ENCODE measurements around the gene OR52B6.
A peak's percentile ranks its signal among the peaks of the same experiment; 100 is the strongest.
"Not testable (repeated sequence)": the region's sequence is repeated elsewhere in the genome, so short reads cannot be mapped to it uniquely, and the experiment has no call there.

Gene OR52B6

DNA sequence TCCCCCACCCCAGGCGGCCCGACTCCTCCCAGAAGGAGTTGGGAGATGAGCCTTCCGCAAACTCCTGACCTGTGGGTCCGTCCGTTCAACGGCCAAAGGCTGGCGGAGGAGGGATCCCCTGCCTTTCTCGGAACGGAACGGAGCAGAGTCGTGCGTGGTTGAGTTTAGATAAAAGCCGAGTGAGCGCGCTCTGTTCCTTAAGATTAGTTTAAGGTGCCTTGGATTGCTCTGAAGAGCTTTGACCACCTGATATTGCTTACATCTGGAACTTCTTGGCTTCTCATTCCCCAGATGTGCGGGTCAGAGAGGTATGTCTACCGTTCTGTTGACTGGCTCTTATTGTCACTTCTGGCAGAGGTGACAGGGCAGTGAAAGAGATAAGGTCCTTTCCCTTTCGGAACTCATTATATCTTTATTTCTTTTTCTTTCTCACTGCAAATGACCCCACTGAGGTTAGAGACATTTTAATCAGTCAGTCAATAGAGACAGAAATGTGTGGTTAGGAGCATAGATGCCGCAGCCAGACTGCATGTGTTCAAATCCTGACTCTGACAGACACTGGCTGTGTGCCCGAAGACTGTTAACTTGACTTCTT is 16.0 kb downstream of the OR52B6 start, which contains the start of gene TRIM6:
Gene TRIM6, plus strand, starts transcription at position 31 of the 595 bp plus-strand sequence. Its CDS starts 261 bp downstream, at position 292.
- peak; percentile 63 for DNase-seq

DNA sequence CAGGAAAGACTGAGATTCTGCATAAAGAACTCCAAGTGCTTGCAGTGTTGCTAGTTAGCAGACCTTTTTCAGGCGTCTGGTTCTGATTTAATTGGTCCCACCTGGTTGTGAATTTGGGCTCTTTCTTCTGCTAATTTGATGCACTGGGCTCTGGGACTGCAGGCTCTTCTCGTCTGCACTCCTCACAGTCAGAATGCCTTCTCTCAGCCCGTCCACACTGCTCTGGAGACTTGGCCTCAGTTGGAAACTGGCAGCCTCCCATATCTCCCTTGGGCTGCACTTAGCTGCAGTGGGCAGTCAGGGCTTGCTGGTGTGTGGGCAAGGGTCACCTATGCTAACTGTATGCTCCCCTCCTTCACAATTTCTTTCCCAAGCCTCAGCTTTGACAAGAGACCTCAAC is 17.3 kb downstream of the OR52B6 start:
- DNase-seq = no peak

DNA sequence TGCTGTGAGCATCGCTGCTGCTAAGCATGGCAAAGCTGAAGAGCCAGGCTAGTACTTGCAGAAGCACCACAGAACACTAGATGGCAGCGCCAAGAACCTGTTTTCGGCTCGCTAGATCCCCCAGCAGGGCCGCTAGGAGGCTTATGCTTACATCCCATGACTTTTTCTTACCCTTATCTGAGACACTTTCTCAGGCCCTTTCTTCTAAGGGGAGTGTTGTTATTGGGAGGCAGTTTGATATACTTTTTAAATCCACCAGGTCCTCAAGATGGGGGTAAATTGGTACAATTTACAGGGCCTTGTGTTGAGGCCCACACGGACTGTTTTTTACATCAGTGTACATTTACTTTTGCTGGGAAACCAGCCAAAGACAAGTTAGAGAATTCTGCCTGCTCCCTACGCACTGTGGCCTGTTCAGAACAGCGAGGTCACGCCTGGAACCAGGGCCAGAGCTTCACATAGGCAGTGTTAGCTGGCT is 19.7 kb downstream of the OR52B6 start:
- peak; percentile 79 for DNase-seq

DNA sequence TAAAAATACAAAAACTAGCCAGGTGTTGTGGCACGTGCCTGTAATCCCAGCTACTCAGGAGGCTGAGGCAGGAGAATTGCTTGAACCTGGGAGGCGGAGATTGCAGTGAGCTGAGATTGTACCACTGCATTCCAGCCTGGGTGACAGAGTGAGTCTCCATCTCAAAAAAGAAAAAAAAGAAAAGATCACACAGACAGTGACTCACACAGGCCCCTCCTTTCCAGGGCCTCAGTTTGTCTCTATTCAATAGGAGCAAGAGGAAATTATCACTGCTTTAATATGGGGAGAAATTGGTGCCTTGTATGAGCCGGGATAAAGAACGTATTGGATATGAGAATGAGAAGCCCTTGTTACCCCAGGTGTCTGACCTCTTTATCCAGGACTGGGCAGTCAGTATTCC is 22.1 kb downstream of the OR52B6 start:
- DNase-seq = not testable (repeated sequence)

DNA sequence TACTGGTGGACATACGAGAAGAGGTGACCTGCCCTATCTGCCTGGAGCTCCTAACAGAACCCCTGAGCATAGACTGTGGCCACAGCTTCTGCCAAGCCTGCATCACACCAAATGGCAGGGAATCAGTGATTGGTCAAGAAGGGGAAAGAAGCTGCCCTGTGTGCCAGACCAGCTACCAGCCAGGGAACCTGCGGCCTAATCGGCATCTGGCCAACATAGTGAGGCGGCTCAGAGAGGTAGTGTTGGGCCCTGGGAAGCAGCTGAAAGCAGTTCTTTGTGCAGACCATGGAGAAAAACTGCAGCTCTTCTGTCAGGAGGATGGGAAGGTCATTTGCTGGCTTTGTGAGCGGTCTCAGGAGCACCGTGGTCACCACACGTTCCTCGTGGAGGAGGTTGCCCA is 22.6 kb downstream of the OR52B6 start:
- peak; percentile 33 for DNase-seq

DNA sequence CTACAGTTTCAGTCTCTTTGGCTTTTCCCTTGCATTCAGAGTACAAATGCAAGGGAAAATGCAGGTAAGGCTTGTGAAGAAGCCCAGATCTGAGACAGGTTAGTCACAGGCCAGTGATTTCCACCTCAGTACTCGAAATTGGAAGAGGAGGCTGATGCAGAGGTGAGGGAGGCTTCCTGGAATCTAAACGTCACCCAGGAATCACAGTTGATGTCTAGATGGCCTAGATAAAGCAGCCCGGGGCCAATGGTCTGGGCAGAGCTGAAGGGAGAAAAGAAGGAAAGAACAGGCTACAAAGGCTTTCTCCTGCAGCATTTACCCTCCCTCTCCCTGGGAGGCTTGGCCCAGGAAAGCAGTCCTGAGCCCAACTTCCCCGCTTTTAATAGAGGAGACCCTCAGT is 24.2 kb downstream of the OR52B6 start:
- no peak for DNase-seq

DNA sequence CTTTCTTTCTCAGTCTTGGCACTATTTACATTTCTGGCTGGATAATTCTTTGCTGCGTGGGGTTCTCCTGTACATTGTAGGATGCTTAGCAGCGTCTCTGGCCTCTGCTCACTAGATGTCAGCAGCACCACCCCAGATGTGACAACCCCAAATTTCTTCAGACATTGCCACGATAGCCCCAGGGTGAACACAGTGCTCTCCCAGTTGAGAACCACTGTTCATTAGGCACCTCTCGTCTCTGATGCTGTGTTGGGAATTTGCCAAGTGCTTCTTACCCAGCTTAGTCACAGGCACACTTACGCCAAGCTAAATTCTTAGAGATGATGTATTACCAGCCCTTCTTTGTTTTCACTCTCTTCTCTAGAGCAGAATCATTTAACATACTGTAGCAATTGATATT is 25.2 kb downstream of the OR52B6 start:
- DNase-seq = no peak

DNA sequence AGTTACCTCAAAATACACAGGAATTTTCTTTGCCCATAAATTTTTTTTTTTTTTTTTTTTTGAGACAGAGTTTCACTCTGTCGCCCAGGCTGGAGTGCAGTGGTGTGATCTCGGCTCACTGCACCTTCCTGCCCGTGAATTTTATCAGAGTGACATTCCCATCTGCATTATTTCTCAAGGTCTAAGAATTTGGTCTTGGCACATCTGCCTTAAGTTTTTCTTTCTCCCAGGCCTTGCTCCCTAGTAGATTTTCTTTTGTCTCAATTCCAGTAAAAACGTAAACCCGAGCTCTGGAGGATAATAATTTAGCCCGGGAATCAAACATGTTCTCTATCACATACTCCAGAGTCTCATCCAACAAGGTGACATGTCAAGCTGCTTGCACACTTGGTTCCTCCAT is 28.1 kb downstream of the OR52B6 start:
- DNase-seq = no peak

DNA sequence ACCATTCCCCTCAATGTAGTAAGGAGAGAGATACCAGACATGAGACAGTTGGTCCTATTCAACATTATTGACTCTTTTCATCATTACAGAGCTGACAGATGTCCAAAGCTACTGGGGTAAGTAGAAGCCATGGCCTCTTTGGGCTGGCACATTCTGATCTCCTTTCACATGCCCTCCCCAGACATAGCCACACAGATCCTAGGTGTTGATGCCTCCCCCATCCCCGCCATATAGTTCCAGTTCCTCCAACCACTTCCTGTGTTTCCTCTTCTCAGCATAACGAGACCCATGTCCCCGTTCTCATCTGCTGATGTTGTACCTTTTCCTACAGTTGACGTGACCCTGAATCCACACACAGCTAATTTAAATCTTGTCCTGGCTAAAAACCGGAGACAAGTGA is 29.8 kb downstream of the OR52B6 start:
- DNase-seq = no peak

DNA sequence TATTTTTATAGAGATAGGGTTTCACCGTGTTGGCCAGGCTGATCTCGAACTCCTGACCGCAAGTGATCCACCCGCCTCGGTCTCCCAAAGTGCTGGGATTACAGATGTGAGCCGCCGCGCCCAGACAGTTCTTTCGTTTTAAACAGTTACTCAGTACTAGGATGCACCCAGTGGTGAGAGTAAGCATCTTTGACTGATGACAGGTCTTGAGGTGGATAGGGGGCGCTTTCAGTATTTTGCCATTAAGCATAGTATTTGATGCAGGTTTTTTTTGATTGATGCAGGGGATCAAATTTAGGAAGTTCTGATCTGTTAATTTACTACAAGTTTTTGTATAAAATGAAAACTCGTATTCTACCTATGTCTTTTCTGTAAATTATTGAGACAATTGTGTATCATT is 30.9 kb downstream of the OR52B6 start:
- no peak for DNase-seq

DNA sequence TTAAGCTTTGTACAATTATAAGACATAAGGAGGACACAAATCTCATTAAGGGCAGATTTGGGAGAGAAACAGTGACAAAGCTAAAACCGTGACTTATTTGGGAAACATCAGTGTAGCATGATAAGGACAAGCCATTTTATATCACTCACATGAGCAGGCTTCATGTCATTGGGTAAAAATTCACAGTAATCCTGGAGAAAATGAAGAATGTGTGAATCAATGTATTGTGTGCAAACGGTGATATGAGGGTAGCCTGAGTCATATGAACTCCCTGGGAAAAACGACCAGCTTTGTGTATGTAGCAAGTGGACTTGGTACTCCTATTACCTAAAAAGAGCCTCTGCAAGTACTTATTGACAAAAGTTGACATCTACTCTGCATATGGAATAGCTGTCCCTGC is 38.1 kb downstream of the OR52B6 start:
- no peak for DNase-seq

DNA sequence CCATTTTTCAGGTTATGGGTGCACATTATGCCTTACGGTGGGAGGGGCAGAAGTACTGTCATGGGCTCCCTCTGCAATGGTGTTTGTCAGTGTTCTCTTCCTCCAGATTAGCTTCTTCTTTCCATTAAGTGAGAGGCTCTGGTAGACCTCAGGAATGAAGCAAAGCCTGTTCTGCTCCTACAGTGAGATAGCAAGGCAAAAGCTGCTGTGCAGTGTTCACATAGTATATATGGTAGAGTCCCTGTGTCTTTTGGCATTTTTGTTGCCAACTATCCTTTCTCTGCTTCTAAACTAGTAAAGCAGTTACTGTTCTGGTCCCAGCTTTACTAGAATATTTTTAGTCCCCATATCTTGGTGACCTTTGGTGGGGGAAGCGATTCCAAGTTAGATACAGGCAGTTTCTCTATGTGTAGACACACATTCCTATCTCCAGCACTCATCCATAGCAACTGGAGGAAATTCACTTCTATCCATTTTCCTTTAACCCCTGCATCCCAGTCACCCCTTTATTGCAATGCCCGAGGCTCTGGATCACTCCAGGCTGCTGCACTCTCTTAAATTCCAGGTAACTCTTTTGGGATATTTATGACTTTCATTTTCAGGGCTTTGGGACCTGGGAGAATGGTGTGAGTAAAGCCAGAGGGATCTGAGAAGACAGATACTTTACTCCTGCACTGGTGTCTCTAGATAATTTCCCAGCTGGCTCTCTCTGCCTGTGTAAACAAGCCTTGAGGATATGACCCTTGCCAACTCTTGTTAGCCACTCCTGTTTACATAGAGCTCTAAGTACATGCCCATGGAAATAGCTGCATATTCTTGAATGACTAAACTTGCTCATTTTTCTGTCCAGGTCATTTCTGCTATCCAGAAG is 40.2 kb downstream of the OR52B6 start:
- DNase-seq = no peak

DNA sequence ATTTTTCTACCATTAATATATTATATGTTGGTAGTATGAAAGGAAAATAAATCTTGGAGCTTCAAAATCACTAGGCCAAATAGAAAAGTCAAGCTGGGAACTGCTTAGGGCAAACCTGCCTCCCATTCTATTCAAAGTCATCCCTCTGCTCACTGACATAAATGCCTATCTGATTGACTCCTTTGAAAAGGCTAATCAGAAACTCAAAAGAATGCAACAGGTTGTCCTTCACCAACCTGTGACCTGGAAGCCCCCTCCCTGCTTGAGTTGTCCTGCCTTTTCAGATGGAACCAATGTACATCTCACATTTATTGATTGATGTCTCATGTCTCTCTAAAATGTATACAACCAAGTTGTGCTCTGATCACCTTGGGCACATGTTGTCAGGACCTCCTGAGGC is 40.9 kb downstream of the OR52B6 start:
- DNase-seq = no peak

DNA sequence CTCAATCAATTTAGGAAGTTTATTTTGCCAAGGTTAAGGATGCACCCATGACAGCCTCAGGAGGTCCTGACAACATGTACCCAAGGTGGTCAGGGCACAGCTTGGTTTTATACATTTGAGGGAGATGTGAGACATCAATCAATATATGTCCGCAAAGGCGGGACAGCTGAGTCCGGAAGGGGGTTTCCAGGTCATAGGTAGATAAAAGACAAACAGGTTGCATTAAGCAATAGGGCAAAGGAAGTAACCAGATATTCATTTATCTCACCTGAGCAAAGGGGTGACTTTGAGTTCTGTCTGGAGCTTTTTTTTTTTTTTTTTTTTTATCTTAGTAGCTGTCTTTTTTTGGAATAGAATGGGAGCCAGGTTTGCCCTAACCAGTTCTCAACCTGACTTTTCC is 42.1 kb downstream of the OR52B6 start:
- no peak for DNase-seq

DNA sequence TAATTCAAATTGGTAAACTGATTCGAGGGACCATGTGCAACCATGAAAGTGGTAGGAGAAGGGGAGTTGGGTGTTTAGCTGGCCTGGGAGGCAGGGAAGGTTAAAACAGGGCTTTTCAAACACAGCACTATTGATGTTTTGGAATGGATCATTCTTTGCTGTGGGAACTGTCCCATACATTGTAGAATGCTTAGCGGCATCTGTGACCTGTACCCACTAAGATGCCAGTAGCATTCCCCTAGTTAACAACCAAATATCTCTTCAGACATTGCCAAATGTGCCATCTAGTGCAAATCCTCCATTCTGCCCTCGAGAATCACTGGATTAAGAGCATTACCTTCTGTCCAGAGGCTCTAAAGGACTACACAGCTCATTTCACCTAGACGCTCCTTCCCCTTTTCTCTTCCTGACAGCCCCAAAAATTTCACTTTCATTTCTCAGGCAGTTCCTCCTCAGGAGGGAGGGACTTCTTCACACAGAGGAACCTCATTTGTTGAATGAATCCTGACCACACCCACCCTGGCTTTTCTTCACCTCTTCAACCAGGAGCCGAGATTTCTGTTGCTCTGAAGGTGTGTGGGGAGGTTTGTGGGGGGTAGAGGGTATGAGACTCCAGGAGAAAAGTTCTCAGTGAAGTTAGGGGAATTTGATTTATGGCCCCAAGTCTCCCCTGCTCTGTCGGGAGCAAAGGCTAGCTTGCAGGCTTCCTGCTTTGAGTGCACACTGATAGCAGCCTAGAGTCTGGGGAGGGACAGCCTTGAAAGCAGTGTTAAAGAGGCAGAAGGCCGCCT is 44.0 kb downstream of the OR52B6 start, which contains the start of gene TRIM34:
Gene TRIM34, plus strand, starts transcription at position 513 of the 791 bp plus-strand sequence. CDS start 7,331 bp downstream, outside the sequence.
- peak; percentile 64 for DNase-seq

DNA sequence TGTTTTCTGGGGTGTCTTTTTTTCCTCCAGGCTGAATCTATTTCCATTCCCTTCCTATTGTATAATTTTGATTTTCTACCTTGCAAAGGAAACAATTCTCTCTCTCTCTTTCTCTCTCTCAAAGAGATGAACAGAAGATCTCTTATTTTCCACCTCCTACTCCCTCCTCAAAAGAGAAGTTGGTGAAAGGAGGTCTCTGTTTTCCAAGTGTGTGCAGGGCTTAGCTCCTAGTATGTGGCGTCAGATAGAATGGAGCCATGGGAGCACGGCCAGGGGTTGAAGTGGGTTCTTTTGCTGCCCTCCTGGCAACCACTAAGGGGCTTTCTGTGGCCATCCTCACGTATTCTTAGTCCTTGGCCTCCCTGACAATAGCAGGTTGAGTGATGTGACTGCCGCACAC is 44.6 kb downstream of the OR52B6 start:
- no peak for DNase-seq

DNA sequence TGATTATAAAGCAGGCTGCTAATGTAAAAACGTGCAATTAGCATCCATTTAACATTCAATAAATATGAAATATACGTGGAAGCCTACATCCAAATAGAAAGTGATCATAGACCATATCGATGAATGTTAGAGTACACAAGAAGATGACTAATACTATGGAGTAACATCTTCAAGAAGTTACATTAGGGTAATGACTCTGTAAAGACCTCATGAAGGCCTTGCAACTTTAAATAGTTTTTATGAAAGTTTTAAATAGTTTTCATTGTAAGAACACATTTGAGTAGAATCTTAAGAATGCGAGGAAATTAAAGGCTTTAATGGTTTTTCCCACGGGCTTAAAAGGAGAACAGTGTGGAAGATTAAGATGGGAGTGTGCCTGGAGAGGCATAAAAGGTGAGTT is 45.5 kb downstream of the OR52B6 start:
- no peak for DNase-seq

DNA sequence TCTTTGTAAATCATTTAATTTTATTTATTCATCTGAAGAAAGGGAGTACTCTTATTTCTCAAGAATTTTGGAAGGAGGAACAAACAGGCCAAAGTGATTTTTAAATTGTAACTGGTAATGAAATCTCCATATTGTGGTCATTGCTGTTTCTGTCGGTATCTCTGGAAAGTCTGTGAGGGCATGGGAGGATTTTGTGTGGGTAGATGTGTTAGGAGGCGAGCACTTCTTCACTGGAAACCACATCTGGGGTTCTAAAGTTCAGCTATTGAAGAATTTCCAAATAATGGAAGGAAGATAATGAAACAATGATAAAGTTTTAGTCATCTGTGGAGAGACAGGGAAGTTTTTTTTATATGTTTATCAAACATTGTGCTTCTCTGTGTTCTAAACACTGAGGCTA is 50.7 kb downstream of the OR52B6 start:
- no peak for DNase-seq
